Muscle of leg (tissue), 11 donors: ENCODE measurements around the gene FBH1. TPM values are rescaled to one million over a fixed set of nuclear protein-coding genes. Genes with fewer than 3 reads are reported as not detected.
A peak's percentile ranks its signal among the peaks of the same experiment; 100 is the strongest.

Source experiments
- DNase-seq: peaks from one replicate; pipeline ENCODE4 v3.0.0; 2013
- H3K27ac ChIP-seq: one replicate; pipeline ENCODE4 v1.5.1; 2013; ENCODE audit warnings: mild to moderate bottlenecking, low read length, control low read depth
- H3K27me3 ChIP-seq: one replicate; pipeline ENCODE4 v1.6.1; 2013; ENCODE audit warnings: low read length; ENCODE audit not compliant: control insufficient read depth, insufficient read depth
- H3K36me3 ChIP-seq: one replicate; pipeline ENCODE4 v1.6.1; 2013; ENCODE audit warnings: low read length; ENCODE audit not compliant: control insufficient read depth, insufficient read depth
- H3K4me1 ChIP-seq: one replicate; pipeline ENCODE4 v1.6.1; 2013; ENCODE audit warnings: low read length; ENCODE audit not compliant: control insufficient read depth, insufficient read depth
- H3K4me3 ChIP-seq: one replicate; pipeline ENCODE4 v1.5.1; 2013; ENCODE audit warnings: low read length, control low read depth
- H3K9me3 ChIP-seq: replicated peaks from 2 replicates; pipeline ENCODE4 v1.6.1; 2013; ENCODE audit warnings: low read depth, low read length; ENCODE audit not compliant: control insufficient read depth
- WGBS: methylation state at CpG from one replicate; pipeline ENCODE4 v1.1.5; 2013; ENCODE audit warnings: missing lambda C conversion rate; ENCODE audit not compliant: insufficient coverage; 5-methylcytosine and 5-hydroxymethylcytosine counted together
- polyA plus RNA-seq, 8 donors: library from polyadenylated mRNA; unstranded; fragments of 120-200 nt; gene quantifications; one replicate each; pipeline versions ENCODE4 v1.2.1 to v1.2.3, GENCODE V29; 2013; ENCODE audit warnings: inconsistent platforms in 1 of 8, low replicate concordance in 1 of 8; ENCODE audit not compliant: insufficient read length in 8 of 8, insufficient read depth in 1 of 8
- total RNA-seq: library from RNA; stranded (reverse); fragments of 120-200 nt; gene quantifications from one replicate; pipeline ENCODE4 v1.2.4, GENCODE V29; 2013

The FBH1 gene
- total and polyA plus RNA-seq, 9 donors, result 45.8 to 57.7 (median 53.5) TPM

GRCh38 chr10:5913736-5914135 is 23.7 kb downstream of the FBH1 start:
- H3K4me3 ChIP-seq, result no peak overlapping the region
- DNase-seq, result no peak
- peaks cover 11% of the 10 kb centered on the region for H3K4me1 ChIP-seq
- no peaks in the 10 kb centered on the region for H3K27me3 ChIP-seq
- no CpG with 5 or more reads among the region's 4 CpGs for WGBS
- no peaks in the 10 kb centered on the region for H3K9me3 ChIP-seq
- no peak overlapping the region for H3K27ac ChIP-seq
- H3K36me3 ChIP-seq, result peaks cover 92% of the 10 kb centered on the region

GRCh38 chr10:5915451-5915850 is 25.4 kb downstream of the FBH1 start:
- Histone ChIP-seq H3K4me1 (peaks cover 9% of the 10 kb centered on the region), H3K9me3 (no peaks in the 10 kb centered on the region), H3K27ac (no peak overlapping the region), H3K4me3 (no peak overlapping the region), H3K27me3 (no peaks in the 10 kb centered on the region), H3K36me3 (peaks cover 94% of the 10 kb centered on the region)
- 87% methylated on average over 9 of the region's 14 CpGs for WGBS
- DNase-seq, result no peak

GRCh38 chr10:5917305-5917704 is 27.3 kb downstream of the FBH1 start:
- Histone ChIP-seq H3K4me1 (no peaks in the 10 kb centered on the region), H3K36me3 (peaks cover 91% of the 10 kb centered on the region), H3K27me3 (no peaks in the 10 kb centered on the region), H3K4me3 (no peak overlapping the region), H3K9me3 (no peaks in the 10 kb centered on the region), H3K27ac (no peak overlapping the region)
- no peak for DNase-seq
- WGBS, result 96% methylated on average over 13 of the region's 13 CpGs

GRCh38 chr10:5918763-5919162 is 28.7 kb downstream of the FBH1 start:
- H3K4me3 ChIP-seq, result no peak overlapping the region
- H3K9me3 ChIP-seq, result no peaks in the 10 kb centered on the region
- H3K27me3 ChIP-seq, result no peaks in the 10 kb centered on the region
- H3K4me1 ChIP-seq, result no peaks in the 10 kb centered on the region
- peaks cover 92% of the 10 kb centered on the region for H3K36me3 ChIP-seq
- DNase-seq, result no peak
- no peak overlapping the region for H3K27ac ChIP-seq
- WGBS, result 100% methylated on average over 1 of the region's 4 CpGs

GRCh38 chr10:5919568-5919967 is 29.5 kb downstream of the FBH1 start:
- WGBS, result no CpG with 5 or more reads among the region's 7 CpGs
- H3K4me1 ChIP-seq, result no peaks in the 10 kb centered on the region
- no peak overlapping the region for H3K4me3 ChIP-seq
- DNase-seq, result no peak
- H3K9me3 ChIP-seq, result no peaks in the 10 kb centered on the region
- no peak overlapping the region for H3K27ac ChIP-seq
- no peaks in the 10 kb centered on the region for H3K27me3 ChIP-seq
- H3K36me3 ChIP-seq, result peaks cover 92% of the 10 kb centered on the region

- WGBS, result 100% methylated on average over 2 of the region's 5 CpGs
- DNase-seq, result no peak
- H3K9me3 ChIP-seq, result no peaks in the 10 kb centered on the region
Measured at GRCh38 chr10:5921746-5922145, 31.7 kb downstream of the FBH1 start.

GRCh38 chr10:5924889-5925288 is 34.8 kb downstream of the FBH1 start:
- no peak overlapping the region for H3K4me3 ChIP-seq
- peaks cover 83% of the 10 kb centered on the region for H3K36me3 ChIP-seq
- WGBS, result 64% methylated on average over 3 of the region's 10 CpGs
- no peak overlapping the region for H3K27ac ChIP-seq
- peaks cover 5% of the 10 kb centered on the region for H3K4me1 ChIP-seq
- no peaks in the 10 kb centered on the region for H3K27me3 ChIP-seq
- H3K9me3 ChIP-seq, result no peaks in the 10 kb centered on the region
- DNase-seq, result no peak

More at GRCh38 chr10:5921746-5922145, 31.7 kb downstream of the FBH1 start:
- Histone ChIP-seq H3K36me3 (peaks cover 88% of the 10 kb centered on the region), H3K4me1 (peaks cover under 1% of the 10 kb centered on the region), H3K27ac (no peak overlapping the region), H3K4me3 (no peak overlapping the region), H3K27me3 (no peaks in the 10 kb centered on the region)

- H3K4me1 ChIP-seq, result peaks cover 5% of the 10 kb centered on the region
- no peak overlapping the region for H3K27ac ChIP-seq
- no peak overlapping the region for H3K4me3 ChIP-seq
- DNase-seq, result peak; percentile 85
- H3K27me3 ChIP-seq, result no peaks in the 10 kb centered on the region
- 68% methylated on average over 3 of the region's 8 CpGs for WGBS
- no peaks in the 10 kb centered on the region for H3K9me3 ChIP-seq
- peaks cover 72% of the 10 kb centered on the region for H3K36me3 ChIP-seq
Measured at GRCh38 chr10:5927306-5927705, 37.3 kb downstream of the FBH1 start.

GRCh38 chr10:5929442-5929841 is 39.4 kb downstream of the FBH1 start:
- Histone ChIP-seq H3K4me3 (no peak overlapping the region), H3K27me3 (no peaks in the 10 kb centered on the region), H3K4me1 (peaks cover 5% of the 10 kb centered on the region), H3K9me3 (no peaks in the 10 kb centered on the region), H3K36me3 (peaks cover 62% of the 10 kb centered on the region), H3K27ac (no peak overlapping the region)
- DNase-seq, result no peak
- WGBS, result 69% methylated on average over 4 of the region's 8 CpGs

- no peak for DNase-seq
- peaks cover 62% of the 10 kb centered on the region for H3K36me3 ChIP-seq
- H3K27me3 ChIP-seq, result no peaks in the 10 kb centered on the region
- WGBS, result 87% methylated on average over 4 of the region's 11 CpGs
- H3K27ac ChIP-seq, result no peak overlapping the region
- H3K4me1 ChIP-seq, result peaks cover 5% of the 10 kb centered on the region
- H3K4me3 ChIP-seq, result no peak overlapping the region
- no peaks in the 10 kb centered on the region for H3K9me3 ChIP-seq
Measured at GRCh38 chr10:5930272-5930671, 40.2 kb downstream of the FBH1 start.

GRCh38 chr10:5932345-5932744 is 42.3 kb downstream of the FBH1 start:
- peaks cover 65% of the 10 kb centered on the region for H3K36me3 ChIP-seq
- 84% methylated on average over 5 of the region's 5 CpGs for WGBS
- H3K27ac ChIP-seq, result no peak overlapping the region

More at GRCh38 chr10:5932345-5932744, 42.3 kb downstream of the FBH1 start:
- Histone ChIP-seq H3K4me3 (no peak overlapping the region), H3K4me1 (peaks cover 2% of the 10 kb centered on the region), H3K9me3 (no peaks in the 10 kb centered on the region), H3K27me3 (no peaks in the 10 kb centered on the region)
- no peak for DNase-seq
